SKM-1 (cell line): Measurements from ENCODE around the gene LRMDA.

Experiments used
- DNase-seq: peaks from one replicate; lab custom pipeline; 2025; ENCODE audit not compliant: unreplicated experiment; lab: John Stamatoyannopoulos, UW

The LRMDA gene

DNA sequence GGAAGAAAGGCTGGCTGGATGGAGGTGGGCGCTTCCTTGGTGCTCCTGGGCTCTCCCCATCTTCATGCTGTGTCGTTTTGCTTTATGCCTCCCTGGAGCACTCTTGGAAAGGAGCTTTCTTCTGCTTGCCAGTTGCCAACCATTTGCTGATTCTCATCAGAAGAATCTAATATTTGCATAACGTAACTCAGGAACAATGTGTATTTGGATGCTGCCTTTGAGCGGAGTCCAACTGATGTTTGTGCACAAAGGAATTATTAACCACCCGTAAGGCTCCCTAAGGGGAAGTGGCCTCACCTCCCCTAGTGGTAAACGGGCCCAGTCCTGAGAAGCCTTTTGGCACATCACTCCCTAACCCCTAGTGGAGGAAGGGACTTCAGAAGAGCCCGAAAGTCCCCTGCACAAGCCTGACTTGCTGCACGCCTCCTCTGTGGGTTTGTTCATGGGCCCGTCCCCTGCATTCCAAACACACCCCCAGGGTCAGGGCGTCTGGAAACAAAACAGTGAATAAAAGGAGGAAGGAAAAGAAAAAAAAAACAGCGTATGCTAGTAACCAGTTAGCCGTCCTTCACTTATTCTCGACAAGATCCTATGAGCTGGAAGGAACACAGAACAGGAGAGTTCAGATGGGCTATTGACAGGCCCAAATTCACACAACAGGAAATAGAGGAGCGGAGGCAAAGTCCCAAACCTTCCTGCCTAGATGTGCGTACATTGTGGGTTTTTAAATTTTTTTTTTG, 602.2 kb downstream of the LRMDA start:
- no peak for DNase-seq

DNA sequence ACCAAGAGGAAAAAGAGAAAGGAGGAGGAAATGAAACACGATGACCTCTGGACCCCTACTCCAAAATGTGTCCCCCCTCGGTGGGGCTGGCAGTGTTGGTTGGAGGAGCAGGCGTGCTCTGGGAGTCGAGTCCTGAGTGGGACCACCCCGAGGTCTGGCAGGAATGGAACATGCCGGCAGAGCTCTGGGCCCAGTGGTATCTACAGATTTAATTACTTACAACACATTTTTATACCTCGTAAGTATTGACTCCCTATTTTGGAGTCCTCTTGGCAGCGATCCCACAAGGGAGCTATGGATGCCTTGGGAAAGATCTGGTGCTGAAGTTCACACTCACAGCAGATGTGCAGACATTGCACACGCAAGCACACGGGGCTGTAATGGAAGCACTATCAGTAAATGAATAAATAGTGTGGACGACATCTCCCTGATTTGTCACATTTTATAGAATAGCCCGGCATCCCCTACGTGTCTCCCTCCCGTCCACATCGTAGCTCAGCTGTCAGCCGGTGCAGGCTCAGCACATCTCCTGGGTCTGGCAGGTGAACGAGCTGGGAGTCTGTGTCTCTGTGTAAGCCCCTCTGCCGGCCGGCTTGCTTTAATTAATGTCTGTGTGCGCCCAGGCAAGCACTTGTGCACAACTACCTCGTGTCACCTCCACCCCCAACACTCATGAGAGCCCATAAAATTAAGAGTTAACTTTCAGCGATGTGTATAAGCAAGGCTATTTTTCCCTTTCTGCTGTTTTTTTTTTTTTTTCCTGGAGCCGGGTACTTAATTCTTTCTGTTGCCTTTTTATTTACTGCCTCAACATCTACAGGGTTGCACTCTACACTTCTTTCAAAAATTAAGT, 603.2 kb downstream of the LRMDA start:
- no peak for DNase-seq

DNA sequence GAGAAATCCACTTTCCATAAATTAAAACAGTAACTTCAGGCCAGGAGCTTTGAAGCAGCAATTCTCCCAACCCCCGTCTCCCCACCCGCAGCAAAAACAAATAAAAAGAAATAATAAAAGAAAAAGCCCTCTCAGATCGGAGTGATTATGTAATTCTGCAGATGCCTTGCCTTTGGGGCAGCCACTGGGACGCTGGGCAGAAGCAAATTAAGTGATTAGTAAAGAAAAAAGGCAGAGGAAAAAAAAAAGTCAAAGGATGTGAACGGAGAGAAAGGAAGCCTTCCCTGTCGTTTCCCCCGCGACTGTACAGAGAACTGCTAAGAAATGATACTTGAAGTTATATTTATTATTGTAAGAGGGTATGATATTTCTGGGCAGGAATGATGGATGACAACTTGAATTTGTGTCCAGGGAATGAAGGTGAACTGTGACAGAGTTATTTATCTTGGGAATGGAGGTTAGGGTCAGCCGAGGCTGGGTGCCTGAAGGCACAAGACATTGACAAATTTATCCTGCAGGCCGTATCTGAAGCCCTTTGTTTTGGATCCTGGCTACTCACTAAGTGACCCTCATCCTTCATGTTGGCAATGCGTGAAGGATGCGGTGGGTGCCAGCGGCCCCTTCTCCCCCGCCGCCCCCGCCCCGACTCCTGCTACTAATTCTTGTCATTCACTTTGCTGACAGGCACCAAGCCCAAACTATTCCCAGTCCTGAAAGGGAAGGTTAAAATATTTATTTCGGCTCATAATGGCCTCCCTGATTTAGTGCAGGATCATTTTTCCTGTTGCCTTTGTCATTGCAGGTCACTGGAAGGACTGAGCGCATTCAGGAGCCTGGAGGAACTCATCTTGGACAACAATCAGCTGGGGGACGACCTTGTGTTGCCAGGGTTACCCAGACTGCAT, 604.0 kb downstream of the LRMDA start:
- DNase-seq = no peak

DNA sequence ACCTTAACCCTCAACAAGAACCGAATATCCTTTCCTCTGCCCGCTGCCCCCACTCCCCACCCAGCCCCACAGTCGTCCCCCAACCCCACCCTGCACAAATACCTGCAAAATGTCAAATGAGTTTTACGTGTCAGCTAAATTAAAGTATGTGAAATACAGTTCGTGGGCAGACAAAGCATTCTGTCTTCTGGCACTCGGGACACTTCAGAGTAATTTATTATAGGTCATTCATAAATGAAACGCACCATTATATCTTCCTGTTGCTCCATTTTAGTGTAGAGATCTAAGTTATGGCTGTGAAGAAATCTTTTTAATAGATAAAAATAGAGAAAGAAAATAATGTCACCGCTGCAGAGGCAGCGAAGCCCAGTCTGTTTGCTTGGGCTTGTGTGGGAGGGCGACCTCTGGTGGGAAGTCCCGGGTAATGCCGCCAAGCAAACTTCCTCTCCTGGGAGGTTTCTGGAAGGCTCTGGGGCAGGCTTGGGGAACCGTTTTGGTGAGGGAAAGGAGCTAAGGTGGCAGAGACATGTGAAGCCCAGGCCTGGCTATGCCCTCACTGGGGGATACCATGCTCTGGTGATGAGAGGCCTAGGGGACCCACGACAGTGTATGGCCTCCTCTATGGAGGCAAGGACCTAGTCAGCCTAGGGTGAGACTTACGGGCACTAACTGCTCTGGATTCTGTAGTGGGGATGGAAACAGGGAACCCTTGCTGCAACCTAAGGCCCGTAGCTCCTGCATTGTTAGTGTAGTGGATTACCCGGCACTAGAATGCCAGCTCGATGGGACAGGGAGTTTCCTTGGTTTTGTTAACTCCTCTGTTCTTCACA, 604.9 kb downstream of the LRMDA start:
- DNase-seq = peak; percentile 54

DNA sequence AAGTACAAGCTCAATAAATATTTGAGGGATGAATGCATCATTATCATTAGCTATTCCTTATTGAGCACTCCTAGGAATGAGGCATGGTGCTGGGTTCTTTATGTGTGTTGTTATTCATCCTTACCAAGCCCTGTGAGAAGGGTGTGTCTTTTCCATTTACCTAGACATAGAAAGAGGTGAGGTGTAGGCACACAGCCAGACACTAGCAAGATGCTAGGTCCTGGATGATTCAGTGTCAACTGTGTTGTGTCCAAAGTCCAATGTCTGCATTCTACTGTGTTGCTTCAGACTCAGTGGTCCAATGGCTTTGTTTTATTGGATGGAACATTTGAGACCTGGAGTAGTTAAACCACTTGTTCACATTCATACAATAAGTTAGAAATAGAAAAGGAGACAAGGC, 605.5 kb downstream of the LRMDA start:
- DNase-seq = no peak

DNA sequence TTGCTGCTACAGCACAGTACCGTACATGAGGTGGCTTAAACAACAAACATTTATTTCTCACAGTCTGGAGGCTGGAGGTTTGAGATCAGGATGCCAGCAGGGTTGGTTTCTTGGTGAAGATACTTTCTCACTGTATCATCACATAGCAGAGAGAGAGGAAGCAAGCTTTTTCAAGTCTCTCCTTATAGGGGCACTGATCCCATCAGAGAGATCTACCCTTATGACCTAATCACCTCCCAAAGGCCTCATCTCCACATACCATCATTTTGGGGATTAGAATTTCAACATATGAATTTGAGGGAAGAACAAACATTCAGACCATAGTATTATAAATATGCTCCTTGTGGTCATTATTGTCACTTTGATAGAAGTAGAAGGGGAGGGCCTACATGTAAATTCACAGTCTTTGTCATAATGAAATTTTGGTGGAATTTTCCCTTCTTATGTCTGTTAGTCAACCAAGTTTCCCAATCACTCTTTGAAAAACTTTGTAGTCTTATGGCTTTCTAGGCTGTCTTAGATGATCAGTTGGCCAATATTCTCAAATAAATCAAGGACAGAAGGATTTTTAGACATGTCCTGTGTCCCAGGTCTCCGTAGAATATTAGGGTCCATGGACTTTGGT, 606.2 kb downstream of the LRMDA start:
- no peak for DNase-seq

DNA sequence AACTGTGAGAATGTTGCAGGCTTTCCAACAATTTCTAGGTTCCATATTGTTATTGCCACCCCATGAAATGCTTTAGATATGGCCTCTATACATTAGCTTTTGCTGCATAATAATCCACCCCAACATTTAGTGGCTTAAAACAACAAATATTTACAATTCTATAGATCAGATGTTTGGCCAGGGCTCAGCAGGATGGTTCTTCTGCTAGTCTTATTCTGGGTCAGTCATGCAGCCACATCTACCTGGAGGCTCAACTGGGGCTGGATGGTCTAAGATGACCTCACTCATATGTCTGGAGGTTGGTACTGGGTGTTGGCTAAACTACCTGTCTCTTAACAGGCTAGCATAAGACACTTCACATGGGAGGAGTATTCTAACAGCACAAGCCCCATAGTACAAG, 607.3 kb downstream of the LRMDA start:
- no peak for DNase-seq

DNA sequence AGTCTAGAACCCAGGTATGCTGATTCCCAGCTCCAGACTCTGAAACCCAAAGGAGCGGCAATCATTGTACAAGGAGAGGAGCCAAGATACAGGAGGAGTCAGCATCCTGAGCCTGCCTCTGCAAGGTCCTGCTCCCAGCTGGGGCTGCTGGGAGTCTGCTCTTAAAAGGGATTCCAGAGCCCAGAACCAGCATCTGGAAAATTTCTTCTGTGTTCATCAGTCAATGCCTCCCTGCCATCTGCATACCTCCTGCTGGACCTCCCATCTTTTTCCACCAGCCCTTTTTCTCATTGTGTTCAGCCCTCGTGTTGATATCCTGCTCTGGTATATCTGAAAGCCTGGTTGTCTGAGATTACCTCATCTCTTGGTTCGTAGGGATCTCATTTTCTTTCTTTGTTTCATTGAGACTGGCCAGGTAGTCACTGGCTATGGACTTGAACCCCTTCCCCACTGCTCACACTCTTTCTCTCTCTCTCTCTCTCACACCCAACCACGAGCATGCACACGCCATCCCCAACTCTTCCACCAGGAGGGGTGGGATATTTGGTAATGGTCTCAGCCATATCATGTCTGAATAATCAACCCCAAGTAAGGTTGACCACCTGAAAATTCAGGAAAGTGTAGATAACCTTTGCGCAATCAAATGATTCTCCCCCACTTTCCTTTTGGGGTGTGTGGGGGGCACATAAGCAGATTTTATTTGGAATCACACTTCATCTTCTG, 608.8 kb downstream of the LRMDA start:
- no peak for DNase-seq

DNA sequence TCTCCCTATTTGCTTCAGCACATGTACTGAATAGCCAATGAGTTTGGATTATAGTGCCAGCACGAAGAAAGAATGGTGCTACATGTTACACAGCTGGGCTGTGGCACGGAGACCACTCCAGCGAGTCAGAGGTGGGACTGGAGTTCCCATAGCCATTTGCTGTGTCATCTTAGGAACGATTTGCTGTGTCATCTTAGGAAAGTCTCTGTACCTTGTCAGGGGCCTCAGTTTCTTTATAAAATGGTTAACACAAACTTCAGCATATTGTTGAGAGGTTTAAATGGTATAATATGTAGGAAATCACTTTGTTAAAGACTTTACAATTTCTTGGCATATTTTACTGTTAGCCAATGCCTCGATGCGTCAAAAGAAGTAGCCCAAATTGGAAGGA, 609.4 kb downstream of the LRMDA start:
- no peak for DNase-seq

DNA sequence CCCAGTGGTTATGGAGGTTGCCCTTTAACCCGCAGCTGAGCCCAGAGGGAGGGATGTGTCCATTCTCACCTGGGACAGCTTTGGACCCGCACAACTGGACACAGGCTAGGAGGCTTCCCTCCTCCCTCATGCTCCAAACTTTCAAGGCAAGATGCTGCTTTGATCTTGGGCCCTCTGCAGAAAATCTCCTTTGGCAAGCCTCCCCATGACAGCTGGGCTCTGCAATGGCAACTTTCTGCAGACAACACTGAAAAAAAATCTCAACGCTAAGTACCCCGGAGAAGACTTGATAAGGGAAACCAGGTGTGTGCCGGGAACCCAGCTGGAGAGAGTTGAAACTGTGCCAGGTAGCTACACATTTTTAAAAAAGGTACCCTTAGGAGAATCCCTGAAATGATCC, 610.1 kb downstream of the LRMDA start:
- DNase-seq = no peak

DNA sequence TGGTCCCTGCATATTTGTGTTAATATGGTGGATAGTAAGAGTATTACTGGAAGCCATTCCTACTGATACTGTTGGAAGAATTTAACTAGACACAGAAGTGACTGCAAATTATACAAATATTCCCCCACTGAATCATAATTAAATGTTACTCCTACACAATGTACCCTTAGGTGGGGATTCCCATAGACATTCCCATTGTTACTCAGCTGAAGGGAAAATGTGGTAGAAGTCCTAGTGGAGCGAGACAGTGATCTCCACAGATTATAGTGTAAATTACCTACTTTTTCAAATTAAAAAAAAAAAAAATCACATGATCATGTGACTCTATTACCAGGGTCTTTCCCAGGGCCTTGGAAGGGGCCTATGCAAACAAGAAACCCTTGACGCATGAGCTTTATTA, 611.8 kb downstream of the LRMDA start:
- DNase-seq = no peak

DNA sequence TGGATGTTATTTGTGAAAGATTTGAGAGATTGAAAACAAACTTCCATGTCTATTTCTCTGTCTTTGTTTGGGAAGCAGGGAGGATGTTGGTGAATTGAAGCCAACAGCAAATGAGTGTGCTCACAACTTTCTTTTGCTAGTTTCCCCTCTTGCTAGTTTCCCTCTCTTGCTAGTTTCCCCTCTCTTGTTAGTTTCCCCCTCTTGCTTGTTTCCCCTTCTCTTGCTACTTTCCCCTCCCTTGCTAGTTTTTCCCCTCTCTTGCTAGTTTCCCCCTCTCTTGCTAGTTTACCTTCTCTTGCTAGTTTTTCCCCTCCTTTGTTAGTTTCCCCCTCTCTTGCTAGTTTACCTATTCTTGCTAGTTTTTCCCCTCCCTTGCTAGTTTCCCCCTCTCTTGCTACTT, 613.3 kb downstream of the LRMDA start:
- DNase-seq = no peak

DNA sequence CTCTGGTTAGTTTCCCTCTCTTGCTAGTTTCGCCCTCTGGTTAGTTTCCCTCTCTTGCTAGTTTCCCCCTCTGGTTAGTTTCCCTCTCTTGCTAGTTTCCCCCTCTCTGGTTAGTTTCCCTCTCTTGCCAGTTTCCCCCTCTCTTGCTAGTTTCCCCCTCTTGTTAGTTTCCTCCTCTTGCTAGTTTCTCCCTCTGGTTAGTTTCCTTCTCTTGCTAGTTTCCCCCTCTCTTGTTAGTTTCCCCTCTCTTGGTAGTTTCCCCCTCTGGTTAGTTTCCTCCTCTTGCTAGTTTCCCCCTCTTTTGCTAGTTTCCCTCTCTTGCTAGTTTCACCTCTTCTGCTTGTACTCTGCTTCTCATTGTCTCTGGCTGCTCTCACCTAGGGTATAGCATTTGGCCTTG, 613.8 kb downstream of the LRMDA start:
- no peak for DNase-seq

DNA sequence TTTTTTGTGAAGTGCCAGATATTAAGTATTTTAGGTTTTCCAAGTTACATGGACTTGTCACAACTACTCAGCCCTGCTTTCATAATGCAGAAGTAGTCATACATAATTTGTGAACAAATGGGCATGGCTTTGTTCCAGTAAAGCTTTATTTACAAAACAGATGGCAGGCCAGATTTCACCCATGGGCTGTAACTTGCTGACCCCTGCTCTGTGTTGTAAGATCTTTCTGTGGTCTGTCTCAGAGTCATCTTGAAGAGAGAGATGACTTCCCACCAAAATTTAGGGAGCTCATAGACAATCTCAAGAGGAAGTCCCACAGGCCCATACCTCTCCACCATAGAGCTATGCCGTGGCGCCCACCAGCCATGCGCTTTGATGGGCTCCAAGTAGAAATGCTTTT, 616.1 kb downstream of the LRMDA start:
- no peak for DNase-seq

DNA sequence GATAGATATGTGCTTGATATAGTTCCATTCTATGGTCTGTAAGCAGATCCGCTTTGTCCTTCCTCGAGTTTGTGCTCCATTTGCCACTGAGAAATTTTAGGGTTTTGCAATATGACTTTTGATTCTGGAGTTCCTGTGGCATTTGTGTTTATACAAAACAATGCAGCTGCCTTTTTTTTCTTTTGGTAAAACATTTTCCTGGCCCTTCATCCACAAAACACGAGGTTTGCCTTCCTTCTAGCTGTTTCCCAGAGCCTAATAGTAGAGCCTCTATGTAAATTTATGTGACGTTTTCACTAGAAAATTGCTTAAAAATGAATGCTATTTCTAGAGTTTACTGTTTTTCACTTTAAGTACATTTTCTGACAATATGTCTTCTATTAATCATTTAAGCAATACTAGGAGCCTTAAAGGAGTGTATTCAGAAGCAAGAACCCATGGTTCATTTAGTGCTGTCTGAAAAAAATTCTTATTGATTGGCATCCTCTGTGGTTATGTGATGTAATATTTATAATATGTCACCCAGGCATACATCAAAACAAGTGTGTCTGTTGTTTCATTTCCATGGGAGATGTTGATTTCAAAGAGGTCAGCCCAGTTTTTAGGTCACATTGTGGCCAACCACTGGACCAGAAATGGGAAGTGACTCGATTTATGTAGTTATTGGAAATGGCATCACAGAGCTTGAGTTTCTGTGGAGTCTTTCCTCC, 618.3 kb downstream of the LRMDA start:
- DNase-seq = no peak

DNA sequence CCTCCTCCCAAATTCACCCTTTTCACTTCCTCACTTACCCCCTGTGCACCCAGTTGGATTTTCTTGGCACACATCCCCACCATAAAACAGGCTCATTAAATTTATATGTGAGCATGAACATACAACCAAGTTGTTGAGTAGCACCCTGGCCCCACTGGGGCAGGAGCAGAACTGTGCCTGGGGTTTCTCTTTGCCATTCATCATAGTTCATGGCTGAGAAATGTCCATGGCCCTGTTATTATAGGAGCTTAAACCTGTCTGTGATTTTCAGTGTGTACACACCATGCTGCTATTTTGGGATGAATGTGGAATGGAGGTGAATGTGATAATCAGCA, 618.8 kb downstream of the LRMDA start:
- no peak for DNase-seq

DNA sequence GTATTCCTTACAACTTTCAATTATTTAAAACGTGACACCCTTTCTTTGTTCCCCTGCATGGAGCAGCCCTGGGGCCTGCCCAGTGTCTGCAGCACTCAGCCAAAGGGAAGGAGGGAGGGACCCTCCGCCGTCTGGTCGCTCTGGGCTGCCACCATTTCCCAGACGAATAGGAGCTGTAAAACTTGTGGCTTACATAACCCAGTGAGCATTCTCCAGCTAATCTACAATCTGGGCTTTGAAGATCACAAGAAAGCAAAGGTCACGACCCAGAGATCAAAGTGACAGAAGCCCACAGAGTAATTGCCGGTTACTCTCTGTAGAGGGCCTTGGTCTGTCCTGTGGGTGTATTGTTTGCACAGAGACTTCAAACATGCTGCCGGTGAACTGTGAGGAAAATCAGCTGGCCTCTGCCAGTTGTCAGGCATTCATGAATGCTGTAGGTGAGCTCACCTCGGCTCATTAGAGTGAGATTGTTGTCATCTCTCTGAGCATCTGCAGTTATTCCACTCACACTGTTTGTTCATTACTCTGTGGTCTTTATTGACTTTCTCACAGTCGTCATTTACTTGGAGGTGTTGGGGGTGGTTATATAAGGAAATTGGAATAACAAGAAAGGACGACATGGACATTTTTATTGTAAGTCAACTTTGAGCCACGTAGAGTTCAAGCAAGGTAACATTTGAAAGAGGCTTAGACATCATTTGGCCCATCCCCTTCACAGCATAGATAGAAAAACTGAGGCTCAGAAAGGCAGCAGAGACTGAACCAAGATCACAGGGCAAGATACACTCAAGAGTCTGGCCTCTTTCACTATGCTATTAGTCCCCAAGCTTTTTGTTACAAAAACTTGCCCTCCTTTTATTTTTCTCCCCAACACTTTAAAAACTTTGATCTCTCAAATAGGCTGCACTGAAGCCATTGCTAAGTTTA, 619.8 kb downstream of the LRMDA start:
- no peak for DNase-seq
